HepG2 (cell line): ENCODE measurements around the gene INPP4B. TPM values are rescaled to one million over a fixed set of nuclear protein-coding genes. Genes with fewer than 3 reads are reported as not detected.

Experiments used
- ATAC-seq: fragments of 200-7000 bp; cut with Tn5 transposase; 3 replicates; pipeline ENCODE4 v1.9.1; 2020; ENCODE audit warnings: mild to moderate bottlenecking, moderate library complexity
- BruUV-seq: library from RNA; stranded (reverse); fragments of 400-500 nt; replicated peaks from 2 replicates; lab custom pipeline; 2021; lab: Mats Ljungman, UMichigan
- CTCF ChIA-PET: fragments of 300-600 bp; formaldehyde crosslinking; extraction: SDS; loops from one replicate; lab custom pipeline; 2021; ENCODE audit warnings: low total read pairs, inconsistent platforms, low intra/inter-chr PET ratio; lab: Yijun Ruan, JAX
- POLR2A ChIA-PET: fragments of 350-600 bp; sonication (Branson Sonifier 250); formaldehyde crosslinking; loops from one replicate; lab custom pipeline; 2020; ENCODE audit warnings: antibody characterized with exemption, inconsistent platforms; lab: Yijun Ruan, JAX
- DNase-seq: peaks from one replicate; pipeline ENCODE4 v3.0.0-alpha.2; 2015; ENCODE audit warnings: low spot score
- FAIRE-seq: peaks from 3 replicates; lab custom pipeline; 2011; peaks lifted over from hg19 to GRCh38; lab: Jason Lieb, UNC
- H2AFZ ChIP-seq: one replicate; pipeline ENCODE4 v1.6.1; 2011; ENCODE audit warnings: low read length, inconsistent platforms
- H3K27ac ChIP-seq: fragments of 300-600 bp; 3 replicates; pipeline ENCODE4 v1.8.0; 2011; ENCODE audit warnings: mixed run types, mild to moderate bottlenecking, mixed read lengths, low read length, inconsistent platforms; ENCODE audit not compliant: insufficient read depth; ENCODE audit errors: extremely low read length
- H3K27me3 ChIP-seq, 2 experiments: fragments of 200-600 bp in 1 of 2; 2 replicates in 1 of 2; 3 replicates in 1 of 2; pipeline versions ENCODE4 v1.6.0 to v1.8.0; 2011; ENCODE audit warnings: low read length in 2 of 2, mild to moderate bottlenecking in 2 of 2, moderate library complexity in 2 of 2, inconsistent platforms in 1 of 2; ENCODE audit not compliant: insufficient read depth in 2 of 2, control insufficient read depth in 1 of 2
- H3K36me3 ChIP-seq, 2 experiments: fragments of 200-600 bp in 1 of 2; replicated peaks in 1 of 2; 2 replicates in 1 of 2; 3 replicates in 1 of 2; pipeline versions ENCODE4 v1.5.1 to v1.8.0; 2011; ENCODE audit warnings: low read length in 2 of 2, inconsistent platforms in 1 of 2; ENCODE audit not compliant: insufficient read depth in 2 of 2, control insufficient read depth in 1 of 2
- H3K4me1 ChIP-seq: 2 replicates; pipeline ENCODE4 v1.5.1; 2012; ENCODE audit warnings: low read length, inconsistent platforms; ENCODE audit not compliant: insufficient read depth
- H3K4me2 ChIP-seq: 2 replicates; pipeline ENCODE4 v1.6.0; 2011; ENCODE audit warnings: low read depth, low read length, inconsistent platforms
- H3K4me3 ChIP-seq, 3 experiments: fragments of 200-600 bp in 1 of 3; sonication (generic), shearing (Covaris generic) in 1 of 3; replicated peaks in 1 of 3; 2 replicates each; pipeline ENCODE4 v1.5.1; 2011 to 2016; ENCODE audit warnings: low read length in 3 of 3, inconsistent platforms in 2 of 3, low read depth in 2 of 3, mild to moderate bottlenecking in 2 of 3, control low read depth in 1 of 3, mixed read lengths in 1 of 3; ENCODE audit not compliant: insufficient read depth in 1 of 3
- H3K79me2 ChIP-seq: one replicate; pipeline ENCODE4 v1.6.1; 2011; ENCODE audit warnings: low read length, inconsistent platforms; ENCODE audit not compliant: insufficient read depth
- H3K9ac ChIP-seq: 2 replicates; pipeline ENCODE4 v1.6.0; 2011; ENCODE audit warnings: mild to moderate bottlenecking, low read depth, low read length, inconsistent platforms; ENCODE audit not compliant: insufficient read depth
- H3K9me3 ChIP-seq: 2 replicates; pipeline ENCODE4 v1.5.1; 2012; ENCODE audit warnings: mild to moderate bottlenecking, low read length
- H4K20me1 ChIP-seq: 2 replicates; pipeline ENCODE4 v1.6.0; 2011; ENCODE audit warnings: inconsistent platforms, mild to moderate bottlenecking, low read length, moderate library complexity; ENCODE audit not compliant: insufficient read depth
- FOXA1 ChIP-seq, 2 experiments: fragments of 450-650 bp in 1 of 2; sonication (generic) in 1 of 2; formaldehyde crosslinking in 1 of 2; IDR thresholded peaks; 2 replicates each; pipeline versions ENCODE4 v1.4.0 to v1.6.1; 2016 to 2020; ENCODE audit warnings: missing genetic modification reagents in 1 of 2
- HNF1B ChIP-seq: sonication (generic); formaldehyde crosslinking; IDR thresholded peaks from 2 replicates; pipeline ENCODE4 v1.5.1; 2020; ENCODE audit warnings: mild to moderate bottlenecking, moderate library complexity, missing genetic modification reagents
- KDM3A ChIP-seq: IDR thresholded peaks from 2 replicates; pipeline ENCODE4 v1.6.1; 2018; ENCODE audit warnings: low read depth, missing compliant biosample characterization
- MED1 ChIP-seq: sonication (generic); formaldehyde crosslinking; IDR thresholded peaks from 2 replicates; pipeline ENCODE4 v1.4.0; 2020; ENCODE audit warnings: missing genetic modification reagents
- MYPOP ChIP-seq: sonication (generic); formaldehyde crosslinking; IDR thresholded peaks from 2 replicates; pipeline ENCODE4 v1.8.1; 2023; ENCODE audit warnings: mild to moderate bottlenecking, moderate library complexity, missing genetic modification reagents
- NR2F6 ChIP-seq, 2 experiments: IDR thresholded peaks; 2 replicates each; pipeline ENCODE4 v1.6.1; 2016; ENCODE audit warnings: antibody characterized with exemption in 1 of 2, mild to moderate bottlenecking in 1 of 2
- PHF20 ChIP-seq: sonication (generic); formaldehyde crosslinking; IDR thresholded peaks from 2 replicates; pipeline ENCODE4 v1.5.0; 2020; ENCODE audit warnings: mild to moderate bottlenecking, missing genetic modification reagents
- SPEN ChIP-seq: sonication (generic); formaldehyde crosslinking; IDR thresholded peaks from 2 replicates; pipeline ENCODE4 v1.5.1; 2020; ENCODE audit warnings: low read depth, mild to moderate bottlenecking, missing genetic modification reagents
- TFDP1 ChIP-seq: IDR thresholded peaks from 2 replicates; pipeline ENCODE4 v1.6.1; 2016; ENCODE audit warnings: missing compliant biosample characterization, missing genetic modification reagents, borderline replicate concordance
- THAP8 ChIP-seq: sonication (generic); formaldehyde crosslinking; IDR thresholded peaks from 2 replicates; pipeline ENCODE4 v1.5.1; 2020; ENCODE audit warnings: missing genetic modification reagents, mild to moderate bottlenecking, borderline replicate concordance
- ZNF550 ChIP-seq: sonication (generic); formaldehyde crosslinking; IDR thresholded peaks from 2 replicates; pipeline ENCODE4 v1.4.0; 2020; ENCODE audit warnings: mild to moderate bottlenecking, missing genetic modification reagents, borderline replicate concordance
- ZNF784 ChIP-seq: sonication (generic); formaldehyde crosslinking; IDR thresholded peaks from 2 replicates; pipeline ENCODE4 v1.5.1; 2020; ENCODE audit warnings: missing genetic modification reagents, mild to moderate bottlenecking, borderline replicate concordance
- ZNF792 ChIP-seq: IDR thresholded peaks from 2 replicates; pipeline ENCODE4 v1.6.1; 2016
- WGBS: methylation state at CpG from one replicate; pipeline ENCODE4 v1.1.6; 2017; ENCODE audit warnings: low lambda C conversion rate; 5-methylcytosine and 5-hydroxymethylcytosine counted together
- in situ Hi-C: cut with HindIII; loops from 2 replicates; pipeline ENCODE4 v1.10.0; 2017; ENCODE audit warnings: low pct_unique_long_range_greater_than_20kb; ENCODE audit not compliant: extremely low pct_ligation_motif_present
- intact Hi-C: fragments of 100-400 bp; cut with micrococcal nuclease; formaldehyde crosslinking; loops from one replicate; pipeline ENCODE4 v1.10.0; 2022; ENCODE audit not compliant: unreplicated experiment
- polyA plus RNA-seq, 8 experiments: library from polyadenylated mRNA; depleted of rRNA in 3 of 8; stranded (reverse) in 7 of 8; unstranded in 1 of 8; fragments of >200 nt; fragmentation: Illumina TruSeq in 4 of 8; extraction: Trizol in 4 of 8; gene quantifications; 2 replicates each; pipeline versions ENCODE4 v1.2.1 to v1.2.3, GENCODE V29; 2011 to 2016; ENCODE audit warnings: low read depth in 4 of 8, missing spikeins in 1 of 8, mixed read lengths in 1 of 8; ENCODE audit not compliant: insufficient read depth in 1 of 8
- total RNA-seq, 5 experiments: library from RNA; depleted of rRNA; stranded (reverse); fragments of >200 nt; fragmentation: Illumina TruSeq; extraction: Trizol; gene quantifications; 2 replicates each; pipeline ENCODE4 v1.2.3, GENCODE V29; 2016; ENCODE audit warnings: low read depth in 1 of 5

The INPP4B gene
- total and polyA plus RNA-seq, 2 of the 13 experiments (the other 11 are each of a cell fraction or from before 2014, with no cell fraction given) = not detected

GRCh38 chr4:142697928-142698327 is 148.2 kb downstream of the INPP4B start (continued):
- TF ChIP-seq NR2F6 (IDR thresholded peaks at IDR 0.05) = no peak
- TF ChIP-seq NR2F6 (CRISPR knock-in tag; IDR thresholded peaks at IDR 0.05) = no peak
- TF ChIP-seq ZNF550 (CRISPR knock-in tag) = no peak

GRCh38 chr4:142697320-142697719 is 148.8 kb downstream of the INPP4B start:
- in situ Hi-C loops (no loop called here), intact Hi-C loops (no loop called here)
- CTCF ChIA-PET = no interaction called here
- Histone ChIP-seq H3K4me2 (no peak overlapping the region), H3K9me3 (peaks cover 13% of the 10 kb centered on the region), H3K79me2 (no peaks in the 10 kb centered on the region), H3K36me3 (no peaks in the 10 kb centered on the region), H2AFZ (no peak overlapping the region), H3K4me3 (no peak overlapping the region), H3K9ac (no peak overlapping the region), H3K27me3 (no peaks in the 10 kb centered on the region), H3K27ac (no peak overlapping the region), H4K20me1 (no peaks in the 10 kb centered on the region), H3K4me1 (no peaks in the 10 kb centered on the region)
- no peak for TF ChIP-seq ZNF792 (CRISPR knock-in tag)
- no peak for TF ChIP-seq KDM3A (CRISPR knock-in tag)
- no peak for TF ChIP-seq TFDP1
- no peak for TF ChIP-seq PHF20 (CRISPR knock-in tag)
- TF ChIP-seq THAP8 = no peak
- no peak for TF ChIP-seq FOXA1 (IDR thresholded peaks at IDR 0.05)
- no peak for TF ChIP-seq FOXA1 (CRISPR knock-in tag; IDR thresholded peaks at IDR 0.05)
- TF ChIP-seq MED1 = no peak
- no peak for TF ChIP-seq HNF1B
- TF ChIP-seq MYPOP = no peak
- TF ChIP-seq ZNF784 (CRISPR knock-in tag) = no peak
- TF ChIP-seq SPEN (CRISPR knock-in tag) = no peak
- no peak for FAIRE-seq
- POLR2A ChIA-PET = no interaction called here
- no peak for ATAC-seq
- BruUV-seq = no TSS peak
- DNase-seq = no peak
- WGBS = 1% methylated on average over 2 of the region's 2 CpGs
